ENCODE data around the gene KLHL13. TPM values are rescaled to one million over a fixed set of nuclear protein-coding genes. Genes with fewer than 3 reads are reported as not detected.

The KLHL13 gene
- total and polyA plus RNA-seq, 2 experiments from 2014 or later = 18.5 to 44.9 TPM

- 68% methylated on average over 2 of the region's 2 CpGs for WGBS (ENCODE audit: low lambda C conversion rate, missing lambda C conversion rate)
- no peak overlapping the region for H3K27ac ChIP-seq
- H3K4me1 ChIP-seq (ENCODE audit: insufficient read depth) = no peaks in the 10 kb centered on the region
Measured at GRCh38 chrX:117987373-117987772, 129.2 kb downstream of the KLHL13 start.

GRCh38 chrX:117985241-117985640 is 131.4 kb downstream of the KLHL13 start:
- 29% methylated on average over 1 of the region's 1 CpG for WGBS (ENCODE audit: low lambda C conversion rate, missing lambda C conversion rate)
- no peak overlapping the region for H3K4me2 ChIP-seq
- no peaks in the 10 kb centered on the region for H3K9me2 ChIP-seq (replicated peaks; ENCODE audit: insufficient read depth)
- H2AFZ ChIP-seq = no peak overlapping the region
- no peaks in the 10 kb centered on the region for H3K36me3 ChIP-seq (replicated peaks; ENCODE audit: insufficient read depth, low read depth)
- no peak overlapping the region for H3K27ac ChIP-seq
- no peaks in the 10 kb centered on the region for H3K4me1 ChIP-seq (ENCODE audit: insufficient read depth)
- H3K9me3 ChIP-seq (ENCODE audit: low read depth) = no peaks in the 10 kb centered on the region
- no peak overlapping the region for H3K4me3 ChIP-seq
- H3K27me3 ChIP-seq = no peaks in the 10 kb centered on the region
- DNase-seq (ENCODE audit: low spot score) = no peak
- H4K20me1 ChIP-seq (ENCODE audit: insufficient read depth, poor library complexity, severe bottlenecking) = no peaks in the 10 kb centered on the region
- no peak for TF ChIP-seq EZH2 (IDR thresholded peaks at IDR 0.05; ENCODE audit: borderline replicate concordance)
- TF ChIP-seq, protein P1, sequence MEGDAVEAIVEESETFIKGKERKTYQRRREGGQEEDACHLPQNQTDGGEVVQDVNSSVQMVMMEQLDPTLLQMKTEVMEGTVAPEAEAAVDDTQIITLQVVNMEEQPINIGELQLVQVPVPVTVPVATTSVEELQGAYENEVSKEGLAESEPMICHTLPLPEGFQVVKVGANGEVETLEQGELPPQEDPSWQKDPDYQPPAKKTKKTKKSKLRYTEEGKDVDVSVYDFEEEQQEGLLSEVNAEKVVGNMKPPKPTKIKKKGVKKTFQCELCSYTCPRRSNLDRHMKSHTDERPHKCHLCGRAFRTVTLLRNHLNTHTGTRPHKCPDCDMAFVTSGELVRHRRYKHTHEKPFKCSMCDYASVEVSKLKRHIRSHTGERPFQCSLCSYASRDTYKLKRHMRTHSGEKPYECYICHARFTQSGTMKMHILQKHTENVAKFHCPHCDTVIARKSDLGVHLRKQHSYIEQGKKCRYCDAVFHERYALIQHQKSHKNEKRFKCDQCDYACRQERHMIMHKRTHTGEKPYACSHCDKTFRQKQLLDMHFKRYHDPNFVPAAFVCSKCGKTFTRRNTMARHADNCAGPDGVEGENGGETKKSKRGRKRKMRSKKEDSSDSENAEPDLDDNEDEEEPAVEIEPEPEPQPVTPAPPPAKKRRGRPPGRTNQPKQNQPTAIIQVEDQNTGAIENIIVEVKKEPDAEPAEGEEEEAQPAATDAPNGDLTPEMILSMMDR (IDR thresholded peaks at IDR 0.05; ENCODE audit: poor library complexity) = peak; percentile 35
- H3K79me2 ChIP-seq = no peaks in the 10 kb centered on the region

More at GRCh38 chrX:117987373-117987772, 129.2 kb downstream of the KLHL13 start:
- H3K9me3 ChIP-seq (ENCODE audit: low read depth) = no peaks in the 10 kb centered on the region
- H3K36me3 ChIP-seq (replicated peaks; ENCODE audit: insufficient read depth, low read depth) = no peaks in the 10 kb centered on the region
- H3K4me3 ChIP-seq = no peak overlapping the region
- TF ChIP-seq, protein P1 (IDR thresholded peaks at IDR 0.05; ENCODE audit: poor library complexity) = no peak
- TF ChIP-seq EZH2 (IDR thresholded peaks at IDR 0.05; ENCODE audit: borderline replicate concordance) (no peak), EZH2phosphoT487 (IDR thresholded peaks at IDR 0.05; ENCODE audit: low read depth, severe bottlenecking, unreplicated experiment) (no peak)
- no peaks in the 10 kb centered on the region for H3K27me3 ChIP-seq
- H2AFZ ChIP-seq = no peak overlapping the region
- no peak overlapping the region for H3K4me2 ChIP-seq
- no peaks in the 10 kb centered on the region for H3K9me2 ChIP-seq (replicated peaks; ENCODE audit: insufficient read depth)
- H4K20me1 ChIP-seq (ENCODE audit: insufficient read depth, poor library complexity, severe bottlenecking) = no peaks in the 10 kb centered on the region
- H3K79me2 ChIP-seq = no peaks in the 10 kb centered on the region
- DNase-seq (ENCODE audit: low spot score) = no peak

GRCh38 chrX:117982694-117983392 is 133.8 kb downstream of the KLHL13 start:
- TF ChIP-seq EZH2 (IDR thresholded peaks at IDR 0.05; ENCODE audit: borderline replicate concordance) (no peak), EZH2phosphoT487 (IDR thresholded peaks at IDR 0.05; ENCODE audit: low read depth, severe bottlenecking, unreplicated experiment) (no peak)
- TF ChIP-seq, protein P1 (IDR thresholded peaks at IDR 0.05; ENCODE audit: poor library complexity) = no peak
- no peak overlapping the region for H3K4me3 ChIP-seq

More at GRCh38 chrX:117982694-117983392, 133.8 kb downstream of the KLHL13 start:
- H3K27me3 ChIP-seq = no peaks in the 10 kb centered on the region
- no peaks in the 10 kb centered on the region for H3K9me2 ChIP-seq (replicated peaks; ENCODE audit: insufficient read depth)
- no peaks in the 10 kb centered on the region for H3K9me3 ChIP-seq (ENCODE audit: low read depth)
- no peak for DNase-seq (ENCODE audit: low spot score)
- H3K79me2 ChIP-seq = no peaks in the 10 kb centered on the region
- H4K20me1 ChIP-seq (ENCODE audit: insufficient read depth, poor library complexity, severe bottlenecking) = no peaks in the 10 kb centered on the region
- no peaks in the 10 kb centered on the region for H3K4me1 ChIP-seq (ENCODE audit: insufficient read depth)
- no peak overlapping the region for H3K27ac ChIP-seq
- no peak overlapping the region for H2AFZ ChIP-seq
- WGBS (ENCODE audit: low lambda C conversion rate, missing lambda C conversion rate) = 72% methylated on average over 4 of the region's 4 CpGs
- no peaks in the 10 kb centered on the region for H3K36me3 ChIP-seq (replicated peaks; ENCODE audit: insufficient read depth, low read depth)
- H3K4me2 ChIP-seq = no peak overlapping the region
